K562 (cell line): Measurements from ENCODE around the gene BRF1. TPM values are rescaled to one million over a fixed set of nuclear protein-coding genes. Genes with fewer than 3 reads are reported as not detected.

ENCODE experiments used
- ATAC-seq: fragments of 200-7000 bp; cut with Tn5 transposase; 3 replicates; pipeline ENCODE4 v1.9.1; 2020; ENCODE audit warnings: moderate library complexity
- BruUV-seq: library from RNA; stranded (reverse); fragments of 400-500 nt; replicated peaks from 2 replicates; lab custom pipeline; 2021; lab: Mats Ljungman, UMichigan
- CTCF ChIA-PET: fragments of 300-600 bp; formaldehyde crosslinking; extraction: SDS; loops from one replicate; lab custom pipeline; 2021; ENCODE audit warnings: low intra/inter-chr PET ratio; lab: Yijun Ruan, JAX
- POLR2A ChIA-PET: fragments of 300-600, 350-650 bp; sonication (Branson Sonifier 250); formaldehyde crosslinking; extraction: SDS; loops from one replicate; lab custom pipeline; 2021; ENCODE audit warnings: antibody characterized with exemption, inconsistent platforms; lab: Yijun Ruan, JAX
- DNase-seq, 4 experiments: peaks; one replicate each; pipeline versions ENCODE4 v3.0.0 to v3.0.0-alpha.2; 2011 to 2018; ENCODE audit warnings: low spot score in 3 of 4, mixed read lengths in 3 of 4; ENCODE audit errors: extremely low read depth in 1 of 4
- FAIRE-seq: peaks from 2 replicates; lab custom pipeline; 2011; peaks lifted over from hg19 to GRCh38; lab: Jason Lieb, UNC
- H2AFZ ChIP-seq: 2 replicates; pipeline ENCODE4 v1.6.0; 2011; ENCODE audit warnings: low read depth, low read length, control low read depth, inconsistent platforms
- H3K27ac ChIP-seq: fragments of 200-600 bp; 3 replicates; pipeline ENCODE4 v1.8.0; 2011; ENCODE audit warnings: low read depth, mild to moderate bottlenecking, control low read depth, inconsistent platforms, low read length, moderate library complexity, mixed read lengths; ENCODE audit errors: extremely low read depth
- H3K27me3 ChIP-seq, 2 experiments: fragments of 300-600 bp in 1 of 2; 2 replicates in 1 of 2; 3 replicates in 1 of 2; pipeline versions ENCODE4 v1.6.0 to v1.8.0; 2011; ENCODE audit warnings: inconsistent platforms in 2 of 2, low read length in 2 of 2, mild to moderate bottlenecking in 1 of 2, mixed read lengths in 1 of 2, moderate library complexity in 1 of 2; ENCODE audit not compliant: control insufficient read depth in 2 of 2, insufficient read depth in 2 of 2
- H3K36me3 ChIP-seq: fragments of 300-600 bp; 3 replicates; pipeline ENCODE4 v1.8.0; 2011; ENCODE audit warnings: mild to moderate bottlenecking, low read length, inconsistent platforms; ENCODE audit not compliant: control insufficient read depth, insufficient read depth
- H3K4me1 ChIP-seq, 2 experiments: fragments of 200-600 bp in 1 of 2; replicated peaks in 1 of 2; 2 replicates in 1 of 2; 3 replicates in 1 of 2; pipeline versions ENCODE4 v1.5.1 to v1.8.0; 2011; ENCODE audit warnings: inconsistent platforms in 2 of 2, low read length in 2 of 2, mild to moderate bottlenecking in 1 of 2, mixed read lengths in 1 of 2, moderate library complexity in 1 of 2; ENCODE audit not compliant: control insufficient read depth in 2 of 2, insufficient read depth in 2 of 2
- H3K4me2 ChIP-seq: 2 replicates; pipeline ENCODE4 v1.6.1; 2011; ENCODE audit warnings: low read length, control low read depth, inconsistent platforms, mixed read lengths; ENCODE audit not compliant: insufficient read depth
- H3K4me3 ChIP-seq: fragments of 200-600 bp; sonication (generic), shearing (Covaris generic); 2 replicates; pipeline ENCODE4 v1.5.1; 2016; ENCODE audit warnings: control low read depth, inconsistent platforms
- H3K79me2 ChIP-seq: fragments of 200-600 bp; 3 replicates; pipeline ENCODE4 v1.8.0; 2011; ENCODE audit warnings: low read length, inconsistent platforms; ENCODE audit not compliant: control insufficient read depth, insufficient read depth
- H3K9ac ChIP-seq, 2 experiments: 2 replicates each; pipeline versions ENCODE4 v1.6.0 to v1.6.1; 2011; ENCODE audit warnings: low read depth in 2 of 2, low read length in 2 of 2, control low read depth in 1 of 2, inconsistent platforms in 1 of 2, mild to moderate bottlenecking in 1 of 2, mixed read lengths in 1 of 2; ENCODE audit not compliant: insufficient read depth in 1 of 2
- H3K9me1 ChIP-seq: one replicate; pipeline ENCODE4 v1.6.0; 2011; ENCODE audit warnings: inconsistent platforms, mild to moderate bottlenecking, low read length, moderate library complexity; ENCODE audit not compliant: control insufficient read depth, insufficient read depth
- H3K9me3 ChIP-seq: replicated peaks from 2 replicates; pipeline ENCODE4 v1.5.1; 2011; ENCODE audit warnings: low read depth, low read length, inconsistent platforms; ENCODE audit not compliant: control insufficient read depth, insufficient read depth
- H4K20me1 ChIP-seq: replicated peaks from 2 replicates; pipeline ENCODE4 v1.6.1; 2011; ENCODE audit warnings: low read length, inconsistent platforms, mixed read lengths; ENCODE audit not compliant: control insufficient read depth, insufficient read depth
- MEF2A ChIP-seq: IDR thresholded peaks from 2 replicates; pipeline ENCODE4 v1.6.1; 2011; ENCODE audit warnings: low read depth, mild to moderate bottlenecking, low read length, moderate library complexity; ENCODE audit not compliant: control insufficient read depth
- PHF8 ChIP-seq: fragments of 200-600 bp; sonication (generic); IDR thresholded peaks from 2 replicates; pipeline ENCODE4 v1.6.1; 2012; ENCODE audit warnings: mixed run types, mild to moderate bottlenecking, inconsistent platforms, low read length, moderate library complexity, borderline replicate concordance
- WGBS: fragments of 100-300 bp; shearing (Covaris generic); methylation state at CpG from one replicate; pipeline ENCODE4 v1.1.6; 2016; ENCODE audit warnings: low coverage, mixed read lengths; ENCODE audit not compliant: insufficient coverage; ENCODE audit errors: missing lambda C conversion rate; 5-methylcytosine and 5-hydroxymethylcytosine counted together
- in situ Hi-C: fragments of 300-500 bp; cut with MboI; formaldehyde crosslinking; loops from 4 replicates; pipeline ENCODE4 v1.15.0; 2018; ENCODE audit warnings: inconsistent platforms, mixed read lengths
- intact Hi-C: fragments of 100-400 bp; cut with micrococcal nuclease; formaldehyde crosslinking; loops from 2 replicates; pipeline ENCODE4 v1.14.2; 2022
- polyA plus RNA-seq, 8 experiments: library from polyadenylated mRNA; depleted of rRNA in 4 of 8; stranded (reverse) in 5 of 8; unstranded in 3 of 8; fragments of >200 nt; fragmentation: Nextera tagmentation in 2 of 8; fragmentation: Illumina TruSeq in 1 of 8; extraction: Ambion mirVana in 2 of 8; extraction: Trizol in 1 of 8; gene quantifications; 2 replicates each; pipeline versions ENCODE4 v1.2.1 to v1.2.3, GENCODE V29; 2011 to 2014; ENCODE audit warnings: inconsistent platforms in 1 of 8, missing spikeins in 1 of 8
- total RNA-seq, 7 experiments: library from RNA; depleted of rRNA in 6 of 7; stranded (reverse); fragments of >200 nt in 6 of 7; fragmentation: Illumina TruSeq in 2 of 7; extraction: Trizol in 2 of 7; gene quantifications; 2 replicates each; pipeline versions ENCODE4 v1.2.1 to v1.2.3, GENCODE V29; 2011 to 2021; ENCODE audit warnings: low replicate concordance in 1 of 7
- TF ChIP-seq, protein P1 (sequence below), 3 experiments: IDR thresholded peaks in 2 of 3; conservative IDR thresholded peaks in 1 of 3; 2 replicates each; pipeline ENCODE4 v1.5.1; 2011 to 2012; ENCODE audit warnings: low read length in 3 of 3, mild to moderate bottlenecking in 3 of 3, control low read depth in 2 of 3, improper control_type of control experiment in 1 of 3, inconsistent platforms in 1 of 3, low read depth in 1 of 3, mixed read lengths in 1 of 3, moderate library complexity in 1 of 3; ENCODE audit not compliant: insufficient read depth in 2 of 3
- TF ChIP-seq, protein P2 (sequence below): fragments of 200-600 bp; sonication (generic); IDR thresholded peaks from one replicate; pipeline ENCODE4 v1.6.1; 2012; ENCODE audit warnings: mild to moderate bottlenecking, low read depth, low read length, inconsistent platforms
- TF ChIP-seq, protein P3 (sequence below): sonication (generic); formaldehyde crosslinking; IDR thresholded peaks from 2 replicates; pipeline ENCODE4 v1.8.0; 2022; ENCODE audit warnings: mild to moderate bottlenecking, missing genetic modification reagents, borderline replicate concordance

BRF1 gene
- total and polyA plus RNA-seq, 9 of the 15 experiments (the other 6 are each of a cell fraction or from before 2014, with no cell fraction given) = 0.14 to 24.6 (median 8.2) TPM

DNA sequence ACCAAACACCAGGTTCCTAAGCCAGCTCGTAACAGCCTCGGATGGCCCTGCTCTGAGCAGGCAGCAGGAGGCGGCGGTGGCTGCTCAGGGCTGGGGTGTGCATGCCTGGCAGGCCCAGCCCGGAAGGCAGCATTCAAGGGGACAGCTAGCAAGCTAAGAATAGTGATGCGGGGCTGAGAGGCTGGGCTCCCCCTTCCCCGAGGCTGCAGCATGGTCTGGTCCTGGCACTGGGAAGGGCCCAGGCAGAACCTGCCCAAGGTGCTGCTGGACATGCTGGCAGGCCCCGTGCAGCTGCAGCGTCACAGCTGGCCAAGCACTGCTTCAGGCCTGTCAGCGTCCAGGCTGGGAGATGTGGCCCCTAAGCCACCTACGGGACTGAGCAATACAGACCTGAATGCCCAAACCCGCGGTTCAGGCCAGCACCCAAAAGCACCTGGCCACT, 93.3 kb downstream of the BRF1 start:
- H3K36me3 ChIP-seq = no peaks in the 10 kb centered on the region; the same call in 2 of the 3 replicates
- intact Hi-C loops (loop anchor here (1.0 kb wide), 1 partner anchor 145 kb away; no protein-coding TSS in a partner anchor), in situ Hi-C loops (no loop called here)
- ChIA-PET CTCF (no interaction called here), POLR2A (interaction anchor here (0.6 kb wide), 2 partner anchors 16 to 176 kb away, joined by 3 to 4 read pairs; no protein-coding TSS in a partner anchor)
- WGBS = 13% methylated on average over 10 of the region's 13 CpGs
- H4K20me1 ChIP-seq = peaks cover 10% of the 10 kb centered on the region; the same call in 1 of the 2 replicates
- ATAC-seq (peak; percentile 65), FAIRE-seq (no peak), DNase-seq (peak in 2 of 4 experiments; percentile 20 to 32)
- no peak overlapping the region for H2AFZ ChIP-seq
- BruUV-seq = no TSS peak
- no peaks in the 10 kb centered on the region for H3K9me1 ChIP-seq
- H3K27me3 ChIP-seq = no peaks in the 10 kb centered on the region
- no peaks in the 10 kb centered on the region for H3K79me2 ChIP-seq
- H3K9me3 ChIP-seq = no peaks in the 10 kb centered on the region
- peak overlapping the region in 1 of 2 experiments; percentile 45; a peak in 1 of 4 replicates for H3K9ac ChIP-seq
- H3K4me1 ChIP-seq = peaks cover 0 to 51% of the 10 kb centered on the region in 2 experiments; a peak in 2 of 5 replicates
- H3K4me3 ChIP-seq = no peak overlapping the region
- no peak overlapping the region for H3K4me2 ChIP-seq
- H3K27ac ChIP-seq = no peak overlapping the region
- TF ChIP-seq, protein P1, sequence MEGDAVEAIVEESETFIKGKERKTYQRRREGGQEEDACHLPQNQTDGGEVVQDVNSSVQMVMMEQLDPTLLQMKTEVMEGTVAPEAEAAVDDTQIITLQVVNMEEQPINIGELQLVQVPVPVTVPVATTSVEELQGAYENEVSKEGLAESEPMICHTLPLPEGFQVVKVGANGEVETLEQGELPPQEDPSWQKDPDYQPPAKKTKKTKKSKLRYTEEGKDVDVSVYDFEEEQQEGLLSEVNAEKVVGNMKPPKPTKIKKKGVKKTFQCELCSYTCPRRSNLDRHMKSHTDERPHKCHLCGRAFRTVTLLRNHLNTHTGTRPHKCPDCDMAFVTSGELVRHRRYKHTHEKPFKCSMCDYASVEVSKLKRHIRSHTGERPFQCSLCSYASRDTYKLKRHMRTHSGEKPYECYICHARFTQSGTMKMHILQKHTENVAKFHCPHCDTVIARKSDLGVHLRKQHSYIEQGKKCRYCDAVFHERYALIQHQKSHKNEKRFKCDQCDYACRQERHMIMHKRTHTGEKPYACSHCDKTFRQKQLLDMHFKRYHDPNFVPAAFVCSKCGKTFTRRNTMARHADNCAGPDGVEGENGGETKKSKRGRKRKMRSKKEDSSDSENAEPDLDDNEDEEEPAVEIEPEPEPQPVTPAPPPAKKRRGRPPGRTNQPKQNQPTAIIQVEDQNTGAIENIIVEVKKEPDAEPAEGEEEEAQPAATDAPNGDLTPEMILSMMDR (IDR thresholded peaks at IDR 0.05 in 2 of 3, conservative IDR thresholded peaks at IDR 0.05 in 1 of 3; ENCODE audit: insufficient read depth in 2 of 3, low read depth in 1 of 3, low read length in 3 of 3) = peak in 1 of 3 experiments; percentile 12; a peak in 1 of 6 replicates
- TF ChIP-seq MEF2A (no peak), PHF8 (no peak)
- TF ChIP-seq, protein P2, sequence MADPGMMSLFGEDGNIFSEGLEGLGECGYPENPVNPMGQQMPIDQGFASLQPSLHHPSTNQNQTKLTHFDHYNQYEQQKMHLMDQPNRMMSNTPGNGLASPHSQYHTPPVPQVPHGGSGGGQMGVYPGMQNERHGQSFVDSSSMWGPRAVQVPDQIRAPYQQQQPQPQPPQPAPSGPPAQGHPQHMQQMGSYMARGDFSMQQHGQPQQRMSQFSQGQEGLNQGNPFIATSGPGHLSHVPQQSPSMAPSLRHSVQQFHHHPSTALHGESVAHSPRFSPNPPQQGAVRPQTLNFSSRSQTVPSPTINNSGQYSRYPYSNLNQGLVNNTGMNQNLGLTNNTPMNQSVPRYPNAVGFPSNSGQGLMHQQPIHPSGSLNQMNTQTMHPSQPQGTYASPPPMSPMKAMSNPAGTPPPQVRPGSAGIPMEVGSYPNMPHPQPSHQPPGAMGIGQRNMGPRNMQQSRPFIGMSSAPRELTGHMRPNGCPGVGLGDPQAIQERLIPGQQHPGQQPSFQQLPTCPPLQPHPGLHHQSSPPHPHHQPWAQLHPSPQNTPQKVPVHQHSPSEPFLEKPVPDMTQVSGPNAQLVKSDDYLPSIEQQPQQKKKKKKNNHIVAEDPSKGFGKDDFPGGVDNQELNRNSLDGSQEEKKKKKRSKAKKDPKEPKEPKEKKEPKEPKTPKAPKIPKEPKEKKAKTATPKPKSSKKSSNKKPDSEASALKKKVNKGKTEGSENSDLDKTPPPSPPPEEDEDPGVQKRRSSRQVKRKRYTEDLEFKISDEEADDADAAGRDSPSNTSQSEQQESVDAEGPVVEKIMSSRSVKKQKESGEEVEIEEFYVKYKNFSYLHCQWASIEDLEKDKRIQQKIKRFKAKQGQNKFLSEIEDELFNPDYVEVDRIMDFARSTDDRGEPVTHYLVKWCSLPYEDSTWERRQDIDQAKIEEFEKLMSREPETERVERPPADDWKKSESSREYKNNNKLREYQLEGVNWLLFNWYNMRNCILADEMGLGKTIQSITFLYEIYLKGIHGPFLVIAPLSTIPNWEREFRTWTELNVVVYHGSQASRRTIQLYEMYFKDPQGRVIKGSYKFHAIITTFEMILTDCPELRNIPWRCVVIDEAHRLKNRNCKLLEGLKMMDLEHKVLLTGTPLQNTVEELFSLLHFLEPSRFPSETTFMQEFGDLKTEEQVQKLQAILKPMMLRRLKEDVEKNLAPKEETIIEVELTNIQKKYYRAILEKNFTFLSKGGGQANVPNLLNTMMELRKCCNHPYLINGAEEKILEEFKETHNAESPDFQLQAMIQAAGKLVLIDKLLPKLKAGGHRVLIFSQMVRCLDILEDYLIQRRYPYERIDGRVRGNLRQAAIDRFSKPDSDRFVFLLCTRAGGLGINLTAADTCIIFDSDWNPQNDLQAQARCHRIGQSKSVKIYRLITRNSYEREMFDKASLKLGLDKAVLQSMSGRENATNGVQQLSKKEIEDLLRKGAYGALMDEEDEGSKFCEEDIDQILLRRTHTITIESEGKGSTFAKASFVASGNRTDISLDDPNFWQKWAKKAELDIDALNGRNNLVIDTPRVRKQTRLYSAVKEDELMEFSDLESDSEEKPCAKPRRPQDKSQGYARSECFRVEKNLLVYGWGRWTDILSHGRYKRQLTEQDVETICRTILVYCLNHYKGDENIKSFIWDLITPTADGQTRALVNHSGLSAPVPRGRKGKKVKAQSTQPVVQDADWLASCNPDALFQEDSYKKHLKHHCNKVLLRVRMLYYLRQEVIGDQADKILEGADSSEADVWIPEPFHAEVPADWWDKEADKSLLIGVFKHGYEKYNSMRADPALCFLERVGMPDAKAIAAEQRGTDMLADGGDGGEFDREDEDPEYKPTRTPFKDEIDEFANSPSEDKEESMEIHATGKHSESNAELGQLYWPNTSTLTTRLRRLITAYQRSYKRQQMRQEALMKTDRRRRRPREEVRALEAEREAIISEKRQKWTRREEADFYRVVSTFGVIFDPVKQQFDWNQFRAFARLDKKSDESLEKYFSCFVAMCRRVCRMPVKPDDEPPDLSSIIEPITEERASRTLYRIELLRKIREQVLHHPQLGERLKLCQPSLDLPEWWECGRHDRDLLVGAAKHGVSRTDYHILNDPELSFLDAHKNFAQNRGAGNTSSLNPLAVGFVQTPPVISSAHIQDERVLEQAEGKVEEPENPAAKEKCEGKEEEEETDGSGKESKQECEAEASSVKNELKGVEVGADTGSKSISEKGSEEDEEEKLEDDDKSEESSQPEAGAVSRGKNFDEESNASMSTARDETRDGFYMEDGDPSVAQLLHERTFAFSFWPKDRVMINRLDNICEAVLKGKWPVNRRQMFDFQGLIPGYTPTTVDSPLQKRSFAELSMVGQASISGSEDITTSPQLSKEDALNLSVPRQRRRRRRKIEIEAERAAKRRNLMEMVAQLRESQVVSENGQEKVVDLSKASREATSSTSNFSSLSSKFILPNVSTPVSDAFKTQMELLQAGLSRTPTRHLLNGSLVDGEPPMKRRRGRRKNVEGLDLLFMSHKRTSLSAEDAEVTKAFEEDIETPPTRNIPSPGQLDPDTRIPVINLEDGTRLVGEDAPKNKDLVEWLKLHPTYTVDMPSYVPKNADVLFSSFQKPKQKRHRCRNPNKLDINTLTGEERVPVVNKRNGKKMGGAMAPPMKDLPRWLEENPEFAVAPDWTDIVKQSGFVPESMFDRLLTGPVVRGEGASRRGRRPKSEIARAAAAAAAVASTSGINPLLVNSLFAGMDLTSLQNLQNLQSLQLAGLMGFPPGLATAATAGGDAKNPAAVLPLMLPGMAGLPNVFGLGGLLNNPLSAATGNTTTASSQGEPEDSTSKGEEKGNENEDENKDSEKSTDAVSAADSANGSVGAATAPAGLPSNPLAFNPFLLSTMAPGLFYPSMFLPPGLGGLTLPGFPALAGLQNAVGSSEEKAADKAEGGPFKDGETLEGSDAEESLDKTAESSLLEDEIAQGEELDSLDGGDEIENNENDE = no peak
- TF ChIP-seq, protein P3, sequence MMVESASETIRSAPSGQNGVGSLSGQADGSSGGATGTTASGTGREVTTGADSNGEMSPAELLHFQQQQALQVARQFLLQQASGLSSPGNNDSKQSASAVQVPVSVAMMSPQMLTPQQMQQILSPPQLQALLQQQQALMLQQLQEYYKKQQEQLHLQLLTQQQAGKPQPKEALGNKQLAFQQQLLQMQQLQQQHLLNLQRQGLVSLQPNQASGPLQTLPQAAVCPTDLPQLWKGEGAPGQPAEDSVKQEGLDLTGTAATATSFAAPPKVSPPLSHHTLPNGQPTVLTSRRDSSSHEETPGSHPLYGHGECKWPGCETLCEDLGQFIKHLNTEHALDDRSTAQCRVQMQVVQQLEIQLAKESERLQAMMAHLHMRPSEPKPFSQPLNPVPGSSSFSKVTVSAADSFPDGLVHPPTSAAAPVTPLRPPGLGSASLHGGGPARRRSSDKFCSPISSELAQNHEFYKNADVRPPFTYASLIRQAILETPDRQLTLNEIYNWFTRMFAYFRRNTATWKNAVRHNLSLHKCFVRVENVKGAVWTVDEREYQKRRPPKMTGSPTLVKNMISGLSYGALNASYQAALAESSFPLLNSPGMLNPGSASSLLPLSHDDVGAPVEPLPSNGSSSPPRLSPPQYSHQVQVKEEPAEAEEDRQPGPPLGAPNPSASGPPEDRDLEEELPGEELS = no peak
